ENCODE data around the gene PTPDC1. TPM values are rescaled to one million over a fixed set of nuclear protein-coding genes. Genes with fewer than 3 reads are reported as not detected.

The PTPDC1 gene
- total and polyA plus RNA-seq, 4 donors = 0.45 to 5.1 (median 1.1) TPM

DNA sequence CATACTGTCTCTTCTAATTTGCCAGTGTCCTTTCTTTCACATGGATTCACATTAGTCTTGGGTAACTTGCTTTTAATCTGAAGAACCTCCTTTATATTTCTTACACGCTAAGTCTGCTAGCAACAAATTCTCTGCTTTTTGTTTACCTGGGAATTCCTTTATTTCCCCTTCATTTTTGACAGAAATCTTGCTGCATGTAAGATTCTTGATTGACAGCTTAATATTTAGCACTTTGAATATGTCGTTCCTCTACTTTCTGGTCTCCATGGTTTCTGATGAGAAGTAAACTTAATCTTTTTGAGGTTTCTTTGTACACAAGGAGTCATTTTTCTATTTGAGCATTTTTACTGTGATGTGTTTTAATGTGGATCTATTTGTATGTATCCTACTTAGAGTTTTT is 6.2 kb upstream of the PTPDC1 start:
- no peaks in the 10 kb centered on the region for H3K9me3 ChIP-seq (ENCODE audit: control insufficient read depth in 4 of 4, low read length in 3 of 4)
- WGBS = 81% methylated on average over 2 of the region's 2 CpGs
- no peak for DNase-seq (ENCODE audit: low spot score)
- no peaks in the 10 kb centered on the region for H3K27me3 ChIP-seq (ENCODE audit: control insufficient read depth in 4 of 4, insufficient read depth in 4 of 4, low read length in 3 of 4)
- H3K4me3 ChIP-seq (ENCODE audit: low read depth in 1 of 3, low read length in 3 of 3) = no peak overlapping the region
- no peaks in the 10 kb centered on the region for H3K4me1 ChIP-seq (ENCODE audit: control insufficient read depth in 4 of 4, insufficient read depth in 4 of 4, low read length in 3 of 4)
- H3K27ac ChIP-seq (ENCODE audit: low read depth in 1 of 2, low read length in 2 of 2) = no peak overlapping the region
- TF ChIP-seq HNF4A (conservative IDR thresholded peaks at IDR 0.05) = no peak
- no peak for TF ChIP-seq FOXA2 (IDR thresholded peaks at IDR 0.05)
- no peak for TF ChIP-seq NR2F2 (IDR thresholded peaks at IDR 0.05)
- no peak for TF ChIP-seq YY1 (IDR thresholded peaks at IDR 0.05)
- no peak for TF ChIP-seq RAD21 (IDR thresholded peaks at IDR 0.05)
- TF ChIP-seq GABPA (IDR thresholded peaks at IDR 0.05 in 1 of 2, conservative IDR thresholded peaks at IDR 0.05 in 1 of 2) = no peak
- no peak for TF ChIP-seq SP1 (IDR thresholded peaks at IDR 0.05)
- TF ChIP-seq FOXA1 (IDR thresholded peaks at IDR 0.05) = no peak
- no peak for TF ChIP-seq RXRA (IDR thresholded peaks at IDR 0.05)
- TF ChIP-seq, protein P1, sequence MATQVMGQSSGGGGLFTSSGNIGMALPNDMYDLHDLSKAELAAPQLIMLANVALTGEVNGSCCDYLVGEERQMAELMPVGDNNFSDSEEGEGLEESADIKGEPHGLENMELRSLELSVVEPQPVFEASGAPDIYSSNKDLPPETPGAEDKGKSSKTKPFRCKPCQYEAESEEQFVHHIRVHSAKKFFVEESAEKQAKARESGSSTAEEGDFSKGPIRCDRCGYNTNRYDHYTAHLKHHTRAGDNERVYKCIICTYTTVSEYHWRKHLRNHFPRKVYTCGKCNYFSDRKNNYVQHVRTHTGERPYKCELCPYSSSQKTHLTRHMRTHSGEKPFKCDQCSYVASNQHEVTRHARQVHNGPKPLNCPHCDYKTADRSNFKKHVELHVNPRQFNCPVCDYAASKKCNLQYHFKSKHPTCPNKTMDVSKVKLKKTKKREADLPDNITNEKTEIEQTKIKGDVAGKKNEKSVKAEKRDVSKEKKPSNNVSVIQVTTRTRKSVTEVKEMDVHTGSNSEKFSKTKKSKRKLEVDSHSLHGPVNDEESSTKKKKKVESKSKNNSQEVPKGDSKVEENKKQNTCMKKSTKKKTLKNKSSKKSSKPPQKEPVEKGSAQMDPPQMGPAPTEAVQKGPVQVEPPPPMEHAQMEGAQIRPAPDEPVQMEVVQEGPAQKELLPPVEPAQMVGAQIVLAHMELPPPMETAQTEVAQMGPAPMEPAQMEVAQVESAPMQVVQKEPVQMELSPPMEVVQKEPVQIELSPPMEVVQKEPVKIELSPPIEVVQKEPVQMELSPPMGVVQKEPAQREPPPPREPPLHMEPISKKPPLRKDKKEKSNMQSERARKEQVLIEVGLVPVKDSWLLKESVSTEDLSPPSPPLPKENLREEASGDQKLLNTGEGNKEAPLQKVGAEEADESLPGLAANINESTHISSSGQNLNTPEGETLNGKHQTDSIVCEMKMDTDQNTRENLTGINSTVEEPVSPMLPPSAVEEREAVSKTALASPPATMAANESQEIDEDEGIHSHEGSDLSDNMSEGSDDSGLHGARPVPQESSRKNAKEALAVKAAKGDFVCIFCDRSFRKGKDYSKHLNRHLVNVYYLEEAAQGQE (IDR thresholded peaks at IDR 0.05) = no peak
- TF ChIP-seq, protein P2, sequence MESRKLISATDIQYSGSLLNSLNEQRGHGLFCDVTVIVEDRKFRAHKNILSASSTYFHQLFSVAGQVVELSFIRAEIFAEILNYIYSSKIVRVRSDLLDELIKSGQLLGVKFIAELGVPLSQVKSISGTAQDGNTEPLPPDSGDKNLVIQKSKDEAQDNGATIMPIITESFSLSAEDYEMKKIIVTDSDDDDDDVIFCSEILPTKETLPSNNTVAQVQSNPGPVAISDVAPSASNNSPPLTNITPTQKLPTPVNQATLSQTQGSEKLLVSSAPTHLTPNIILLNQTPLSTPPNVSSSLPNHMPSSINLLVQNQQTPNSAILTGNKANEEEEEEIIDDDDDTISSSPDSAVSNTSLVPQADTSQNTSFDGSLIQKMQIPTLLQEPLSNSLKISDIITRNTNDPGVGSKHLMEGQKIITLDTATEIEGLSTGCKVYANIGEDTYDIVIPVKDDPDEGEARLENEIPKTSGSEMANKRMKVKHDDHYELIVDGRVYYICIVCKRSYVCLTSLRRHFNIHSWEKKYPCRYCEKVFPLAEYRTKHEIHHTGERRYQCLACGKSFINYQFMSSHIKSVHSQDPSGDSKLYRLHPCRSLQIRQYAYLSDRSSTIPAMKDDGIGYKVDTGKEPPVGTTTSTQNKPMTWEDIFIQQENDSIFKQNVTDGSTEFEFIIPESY (IDR thresholded peaks at IDR 0.05) = no peak
- TF ChIP-seq, protein P3, sequence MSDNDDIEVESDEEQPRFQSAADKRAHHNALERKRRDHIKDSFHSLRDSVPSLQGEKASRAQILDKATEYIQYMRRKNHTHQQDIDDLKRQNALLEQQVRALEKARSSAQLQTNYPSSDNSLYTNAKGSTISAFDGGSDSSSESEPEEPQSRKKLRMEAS (IDR thresholded peaks at IDR 0.05) = no peak
- TF ChIP-seq TAF1 (conservative IDR thresholded peaks at IDR 0.05) = no peak
- no peak for TF ChIP-seq EGR1 (IDR thresholded peaks at IDR 0.05; ENCODE audit: low read depth in 2 of 2)
- TF ChIP-seq, protein P4, sequence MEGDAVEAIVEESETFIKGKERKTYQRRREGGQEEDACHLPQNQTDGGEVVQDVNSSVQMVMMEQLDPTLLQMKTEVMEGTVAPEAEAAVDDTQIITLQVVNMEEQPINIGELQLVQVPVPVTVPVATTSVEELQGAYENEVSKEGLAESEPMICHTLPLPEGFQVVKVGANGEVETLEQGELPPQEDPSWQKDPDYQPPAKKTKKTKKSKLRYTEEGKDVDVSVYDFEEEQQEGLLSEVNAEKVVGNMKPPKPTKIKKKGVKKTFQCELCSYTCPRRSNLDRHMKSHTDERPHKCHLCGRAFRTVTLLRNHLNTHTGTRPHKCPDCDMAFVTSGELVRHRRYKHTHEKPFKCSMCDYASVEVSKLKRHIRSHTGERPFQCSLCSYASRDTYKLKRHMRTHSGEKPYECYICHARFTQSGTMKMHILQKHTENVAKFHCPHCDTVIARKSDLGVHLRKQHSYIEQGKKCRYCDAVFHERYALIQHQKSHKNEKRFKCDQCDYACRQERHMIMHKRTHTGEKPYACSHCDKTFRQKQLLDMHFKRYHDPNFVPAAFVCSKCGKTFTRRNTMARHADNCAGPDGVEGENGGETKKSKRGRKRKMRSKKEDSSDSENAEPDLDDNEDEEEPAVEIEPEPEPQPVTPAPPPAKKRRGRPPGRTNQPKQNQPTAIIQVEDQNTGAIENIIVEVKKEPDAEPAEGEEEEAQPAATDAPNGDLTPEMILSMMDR (IDR thresholded peaks at IDR 0.05; ENCODE audit: low read depth, low read length, missing input control) = no peak
- TF ChIP-seq, protein P5, sequence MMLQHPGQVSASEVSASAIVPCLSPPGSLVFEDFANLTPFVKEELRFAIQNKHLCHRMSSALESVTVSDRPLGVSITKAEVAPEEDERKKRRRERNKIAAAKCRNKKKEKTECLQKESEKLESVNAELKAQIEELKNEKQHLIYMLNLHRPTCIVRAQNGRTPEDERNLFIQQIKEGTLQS (IDR thresholded peaks at IDR 0.05) = no peak
- no peak for TF ChIP-seq JUND (IDR thresholded peaks at IDR 0.05)
- H3K9ac ChIP-seq (ENCODE audit: low read depth in 1 of 2, low read length in 2 of 2) = no peak overlapping the region
- H3K36me3 ChIP-seq (ENCODE audit: control insufficient read depth in 4 of 4, insufficient read depth in 3 of 4, low read depth in 1 of 4, low read length in 3 of 4) = no peaks in the 10 kb centered on the region

DNA sequence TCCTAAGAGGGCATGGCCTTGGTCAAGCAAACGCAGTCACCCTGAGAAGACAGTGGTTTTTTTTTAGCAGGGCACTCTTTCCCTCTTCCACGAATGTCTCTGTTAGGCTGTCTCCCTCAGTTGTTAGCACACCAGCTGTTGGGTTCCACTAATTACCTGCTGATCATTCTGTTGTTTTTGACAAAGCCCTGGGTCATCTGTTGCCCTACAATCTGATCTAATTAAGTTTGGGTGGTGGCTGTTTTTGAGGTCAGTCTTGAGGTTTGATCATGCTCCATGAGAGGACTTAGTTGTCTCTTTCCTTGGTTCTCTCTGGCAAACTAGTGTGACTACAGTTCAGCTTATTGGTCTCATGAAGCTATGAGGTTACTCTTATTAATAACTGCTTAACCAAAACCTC is 5.0 kb upstream of the PTPDC1 start:
- Histone ChIP-seq H3K4me1 (ENCODE audit: control insufficient read depth in 4 of 4, insufficient read depth in 4 of 4, low read length in 3 of 4) (no peaks in the 10 kb centered on the region), H3K9me3 (ENCODE audit: control insufficient read depth in 4 of 4, low read length in 3 of 4) (no peaks in the 10 kb centered on the region), H3K9ac (ENCODE audit: low read depth in 1 of 2, low read length in 2 of 2) (no peak overlapping the region), H3K36me3 (ENCODE audit: control insufficient read depth in 4 of 4, insufficient read depth in 3 of 4, low read depth in 1 of 4, low read length in 3 of 4) (no peaks in the 10 kb centered on the region), H3K4me3 (ENCODE audit: low read depth in 1 of 3, low read length in 3 of 3) (no peak overlapping the region), H3K27ac (ENCODE audit: low read depth in 1 of 2, low read length in 2 of 2) (no peak overlapping the region), H3K27me3 (ENCODE audit: control insufficient read depth in 4 of 4, insufficient read depth in 4 of 4, low read length in 3 of 4) (no peaks in the 10 kb centered on the region)
- TF ChIP-seq RXRA (IDR thresholded peaks at IDR 0.05) = no peak
- WGBS = 88% methylated on average over 2 of the region's 2 CpGs
- no peak for DNase-seq (ENCODE audit: low spot score)
